CD14-positive monocyte (primary cell): Measurements from ENCODE around the gene MED13L. TPM values are rescaled to one million over a fixed set of nuclear protein-coding genes. Genes with fewer than 3 reads are reported as not detected.

Experiments used
- DNase-seq, 3 donors: peaks; one replicate each; pipeline ENCODE4 v3.0.0-alpha.2; 2011 to 2022
- H2AFZ ChIP-seq: 2 replicates; pipeline ENCODE4 v1.6.0; 2012; ENCODE audit warnings: mild to moderate bottlenecking, low read depth, low read length, inconsistent platforms; ENCODE audit not compliant: insufficient read depth, poor library complexity, severe bottlenecking
- H3K27ac ChIP-seq, 2 donors: 1 replicate in 1 of 2; 2 replicates in 1 of 2; pipeline ENCODE4 v1.5.1; 2012 to 2013; ENCODE audit warnings: low read length in 2 of 2, control low read depth in 1 of 2, inconsistent platforms in 1 of 2, low read depth in 1 of 2, mild to moderate bottlenecking in 1 of 2
- H3K27me3 ChIP-seq, 2 donors: one replicate each; pipeline versions ENCODE4 v1.6.0 to v1.6.1; 2011 to 2013; ENCODE audit warnings: low read length in 2 of 2; ENCODE audit not compliant: control insufficient read depth in 2 of 2, insufficient read depth in 2 of 2
- H3K36me3 ChIP-seq, 2 donors: replicated peaks in 1 of 2; 1 replicate in 1 of 2; 2 replicates in 1 of 2; pipeline versions ENCODE4 v1.5.1 to v1.6.1; 2012 to 2013; ENCODE audit warnings: low read length in 2 of 2, control low read depth in 1 of 2, inconsistent platforms in 1 of 2, mild to moderate bottlenecking in 1 of 2; ENCODE audit not compliant: insufficient read depth in 2 of 2, control insufficient read depth in 1 of 2
- H3K4me1 ChIP-seq, 2 donors: 1 replicate in 1 of 2; 2 replicates in 1 of 2; pipeline versions ENCODE4 v1.5.1 to v1.6.1; 2012 to 2013; ENCODE audit warnings: low read length in 2 of 2, control low read depth in 1 of 2, inconsistent platforms in 1 of 2, mild to moderate bottlenecking in 1 of 2, moderate library complexity in 1 of 2; ENCODE audit not compliant: insufficient read depth in 2 of 2, control insufficient read depth in 1 of 2
- H3K4me2 ChIP-seq: replicated peaks from 2 replicates; pipeline ENCODE3; 2012; ENCODE audit warnings: low read length, moderate library complexity, mild to moderate bottlenecking; ENCODE audit not compliant: poor library complexity, severe bottlenecking; ENCODE audit errors: extremely low read depth
- H3K4me3 ChIP-seq, 3 experiments: fragments of 200-600 bp in 1 of 3; sonication (generic) in 1 of 3; replicated peaks in 1 of 3; 1 replicate in 2 of 3; 2 replicates in 1 of 3; pipeline ENCODE4 v1.5.1; 2011 to 2013; ENCODE audit warnings: low read length in 3 of 3, mild to moderate bottlenecking in 3 of 3, control low read depth in 2 of 3, low read depth in 2 of 3, inconsistent platforms in 1 of 3, moderate library complexity in 1 of 3
- H3K79me2 ChIP-seq: 2 replicates; pipeline ENCODE4 v1.6.0; 2012; ENCODE audit warnings: mild to moderate bottlenecking, control low read depth, inconsistent platforms, low read length, moderate library complexity; ENCODE audit not compliant: insufficient read depth
- H3K9ac ChIP-seq: 2 replicates; pipeline ENCODE4 v1.6.0; 2017; ENCODE audit warnings: low read length, mild to moderate bottlenecking; ENCODE audit not compliant: insufficient read depth, poor library complexity, severe bottlenecking
- H3K9me3 ChIP-seq, 2 donors: replicated peaks in 1 of 2; 1 replicate in 1 of 2; 2 replicates in 1 of 2; pipeline versions ENCODE4 v1.5.1 to v1.6.1; 2012 to 2013; ENCODE audit warnings: low read length in 2 of 2, control low read depth in 1 of 2; ENCODE audit not compliant: control insufficient read depth in 1 of 2, insufficient read depth in 1 of 2
- H4K20me1 ChIP-seq: 2 replicates; pipeline ENCODE4 v1.6.0; 2012; ENCODE audit warnings: mild to moderate bottlenecking, low read length, control low read depth, moderate library complexity; ENCODE audit not compliant: insufficient read depth
- H3K27ac Mint-ChIP-seq, 7 donors: one replicate each; pipeline ENCODE4 v1.8.0; 2020; ENCODE audit warnings: mild to moderate bottlenecking in 7 of 7, mixed read lengths in 7 of 7, moderate library complexity in 6 of 7, inconsistent platforms in 2 of 7
- H3K27me3 Mint-ChIP-seq, 3 donors: one replicate each; pipeline ENCODE4 v1.8.0; 2021 to 2022; ENCODE audit warnings: low read depth in 3 of 3, mild to moderate bottlenecking in 3 of 3, mixed read lengths in 3 of 3, moderate library complexity in 3 of 3, inconsistent platforms in 1 of 3
- H3K36me3 Mint-ChIP-seq, 2 donors: one replicate each; pipeline ENCODE4 v1.8.0; 2020; ENCODE audit warnings: mixed read lengths in 2 of 2, inconsistent platforms in 1 of 2, mild to moderate bottlenecking in 1 of 2
- H3K4me1 Mint-ChIP-seq: one replicate; pipeline ENCODE4 v1.8.0; 2020; ENCODE audit warnings: mild to moderate bottlenecking, mixed read lengths
- H3K4me3 Mint-ChIP-seq, 2 donors: one replicate each; pipeline ENCODE4 v1.8.0; 2020; ENCODE audit warnings: mild to moderate bottlenecking in 2 of 2, mixed read lengths in 2 of 2, moderate library complexity in 1 of 2
- H3K9me3 Mint-ChIP-seq, 7 donors: one replicate each; pipeline ENCODE4 v1.8.0; 2020 to 2022; ENCODE audit warnings: mixed read lengths in 7 of 7, mild to moderate bottlenecking in 6 of 7, moderate library complexity in 6 of 7, inconsistent platforms in 2 of 7
- CTCF ChIP-seq: fragments of 200-600 bp; IDR thresholded peaks from one replicate; pipeline ENCODE4 v1.8.0; 2022; ENCODE audit warnings: antibody characterized with exemption, mild to moderate bottlenecking
- WGBS: methylation state at CpG from one replicate; pipeline ENCODE4 v1.1.5; 2013; ENCODE audit warnings: missing lambda C conversion rate; ENCODE audit not compliant: insufficient coverage; 5-methylcytosine and 5-hydroxymethylcytosine counted together
- intact Hi-C, 2 donors: fragments of 100-400 bp; cut with micrococcal nuclease; formaldehyde crosslinking; loops; one replicate each; pipeline versions ENCODE4 v1.15.0 to v1.15.1; 2023
- polyA plus RNA-seq, 3 donors: library from polyadenylated mRNA; depleted of rRNA in 1 of 3; unstranded in 2 of 3; stranded (reverse) in 1 of 3; fragments of 300-500 nt in 2 of 3; fragments of >200 nt in 1 of 3; fragmentation: Illumina TruSeq in 2 of 3; gene quantifications; 1 replicate in 2 of 3; 2 replicates in 1 of 3; pipeline ENCODE4 v1.2.3, GENCODE V29; 2012 to 2021

Gene MED13L
- polyA plus RNA-seq, 3 donors = 4.4 to 42.0 (median 7.5) TPM

DNA sequence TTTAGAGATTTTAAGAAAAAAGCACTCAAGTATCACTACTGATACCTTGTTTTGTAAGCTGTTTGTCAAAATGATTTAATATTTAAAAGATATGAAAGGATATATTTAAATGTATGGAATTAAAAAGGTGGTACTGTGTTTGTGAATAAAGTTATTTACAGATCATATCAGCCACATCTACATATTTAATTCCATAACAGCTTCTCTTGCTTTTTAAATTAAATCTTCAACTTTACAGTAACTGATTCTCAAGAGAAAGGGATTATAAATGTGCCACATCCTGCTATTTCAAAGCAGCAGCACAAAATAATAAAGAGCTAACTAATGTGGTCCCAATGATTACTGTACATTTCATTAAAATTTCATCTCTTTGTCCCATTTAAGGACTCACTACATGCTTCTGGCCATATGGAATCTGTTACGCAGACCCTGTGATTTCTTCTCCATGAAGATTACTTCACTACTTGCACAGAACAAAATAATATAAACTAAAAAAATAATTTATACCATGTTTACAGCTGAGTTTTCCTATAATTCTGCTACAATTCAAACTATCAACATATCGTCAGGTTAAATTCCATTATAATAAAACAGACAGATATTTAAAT lies 117.8 kb downstream of the MED13L start:
- H3K27me3 Mint-ChIP-seq = peaks cover 0 to 2% (median 0%) of the 10 kb centered on the region in 3 donors
- no peak overlapping the region for H3K27ac Mint-ChIP-seq
- Histone ChIP-seq H3K4me3 (no peak overlapping the region), H2AFZ (no peak overlapping the region), H3K4me1 (peaks cover 0 to 6% of the 10 kb centered on the region in 2 donors), H3K9me3 (no peaks in the 10 kb centered on the region), H3K36me3 (no peaks in the 10 kb centered on the region), H3K4me2 (no peak overlapping the region), H4K20me1 (peaks cover 100% of the 10 kb centered on the region), H3K27me3 (no peaks in the 10 kb centered on the region), H3K79me2 (peaks cover 100% of the 10 kb centered on the region), H3K9ac (no peak overlapping the region), H3K27ac (no peak overlapping the region)
- H3K36me3 Mint-ChIP-seq = no peaks in the 10 kb centered on the region
- TF ChIP-seq CTCF = no peak
- WGBS = no CpG with 5 or more reads among the region's 2 CpGs
- H3K4me3 Mint-ChIP-seq = no peak overlapping the region
- no peak for DNase-seq
- H3K4me1 Mint-ChIP-seq = peaks cover 29% of the 10 kb centered on the region
- no peaks in the 10 kb centered on the region for H3K9me3 Mint-ChIP-seq
- intact Hi-C loops = no loop called here

DNA sequence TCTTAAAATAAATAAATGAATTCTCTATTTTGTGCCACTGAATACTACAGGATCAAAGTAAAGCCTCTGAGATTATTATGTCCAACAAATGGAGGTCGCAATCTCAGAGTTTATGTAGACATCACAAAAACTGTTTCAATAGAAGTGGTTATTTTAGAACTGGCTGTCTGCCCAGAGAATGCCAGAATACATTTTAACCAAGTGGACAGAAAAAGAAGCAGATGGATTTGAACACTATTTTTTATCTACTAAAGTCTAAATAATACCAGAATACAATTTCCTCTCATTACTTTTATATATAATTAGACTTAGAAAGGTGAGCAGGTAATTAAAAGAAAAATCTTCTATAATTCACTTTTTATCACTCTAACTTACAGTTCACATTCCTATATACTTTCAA lies 118.3 kb downstream of the MED13L start:
- no CpG with 5 or more reads among the region's 1 CpG for WGBS
- Mint-ChIP-seq H3K36me3 (no peaks in the 10 kb centered on the region), H3K9me3 (no peaks in the 10 kb centered on the region), H3K27me3 (peaks cover 0 to 2% (median 0%) of the 10 kb centered on the region in 3 donors), H3K4me1 (peaks cover 28% of the 10 kb centered on the region), H3K4me3 (no peak overlapping the region), H3K27ac (no peak overlapping the region)
- Histone ChIP-seq H3K4me3 (no peak overlapping the region), H3K9me3 (no peaks in the 10 kb centered on the region), H3K4me1 (peaks cover 0 to 3% of the 10 kb centered on the region in 2 donors), H3K4me2 (no peak overlapping the region), H3K27ac (no peak overlapping the region), H2AFZ (no peak overlapping the region), H3K79me2 (peaks cover 100% of the 10 kb centered on the region), H4K20me1 (peaks cover 100% of the 10 kb centered on the region), H3K27me3 (no peaks in the 10 kb centered on the region), H3K36me3 (no peaks in the 10 kb centered on the region), H3K9ac (no peak overlapping the region)
- TF ChIP-seq CTCF = no peak
- no peak for DNase-seq
- intact Hi-C loops = no loop called here
